ENCODE data around the gene LPAR5. TPM values are rescaled to one million over a fixed set of nuclear protein-coding genes. Genes with fewer than 3 reads are reported as not detected.

The LPAR5 gene
- polyA plus RNA-seq, 1 experiment, result not detected

GRCh38 chr12:6631549-6631961 is 4.2 kb downstream of the LPAR5 start:
- TF ChIP-seq CTCF (IDR thresholded peaks at IDR 0.05; ENCODE audit: low read depth, low read length), result no peak
- Histone ChIP-seq H3K9me3 (ENCODE audit: control insufficient read depth, insufficient read depth, low read length) (no peaks in the 10 kb centered on the region), H3K27ac (ENCODE audit: low read depth, low read length) (no peak overlapping the region), H3K27me3 (ENCODE audit: control insufficient read depth, insufficient read depth, low read length) (no peaks in the 10 kb centered on the region), H3K4me3 (ENCODE audit: low read depth, low read length) (no peak overlapping the region)
- ChIA-PET POLR2A (interaction anchor here (0.9 kb wide), 1 partner anchor 121 kb away, joined by 4 read pairs; the partner anchor contains the start of gene MLF2), CTCF (no interaction called here)
- DNase-seq (ENCODE audit: low read depth, low spot score), result no peak

GRCh38 chr12:6630736-6631135 is 5.0 kb downstream of the LPAR5 start:
- H3K27ac ChIP-seq (ENCODE audit: low read depth, low read length), result no peak overlapping the region
- ChIA-PET POLR2A (no interaction called here), CTCF (interaction anchor here (0.6 kb wide), 2 partner anchors 148 to 204 kb away, joined by 3 read pairs; no protein-coding TSS in a partner anchor)

GRCh38 chr12:6627616-6628015 is 8.1 kb downstream of the LPAR5 start:
- Histone ChIP-seq H3K27ac (ENCODE audit: low read depth, low read length) (no peak overlapping the region), H3K9me3 (ENCODE audit: control insufficient read depth, insufficient read depth, low read length) (no peaks in the 10 kb centered on the region), H3K27me3 (ENCODE audit: control insufficient read depth, insufficient read depth, low read length) (no peaks in the 10 kb centered on the region), H3K4me3 (ENCODE audit: low read depth, low read length) (0 out of 2 replicates have a peak overlapping the region, but pooled peaks have one; percentile 4)
- TF ChIP-seq CTCF (IDR thresholded peaks at IDR 0.05; ENCODE audit: low read depth, low read length), result no peak
- CTCF ChIA-PET, result interaction anchor here (0.7 kb wide), 1 partner anchor 14 kb away, joined by 3 read pairs; no protein-coding TSS in a partner anchor
- DNase-seq (ENCODE audit: low read depth, low spot score), result no peak
- POLR2A ChIA-PET, result no interaction called here

More at GRCh38 chr12:6630736-6631135, 5.0 kb downstream of the LPAR5 start:
- Histone ChIP-seq H3K9me3 (ENCODE audit: control insufficient read depth, insufficient read depth, low read length) (no peaks in the 10 kb centered on the region), H3K27me3 (ENCODE audit: control insufficient read depth, insufficient read depth, low read length) (no peaks in the 10 kb centered on the region), H3K4me3 (ENCODE audit: low read depth, low read length) (no peak overlapping the region)
- TF ChIP-seq CTCF (IDR thresholded peaks at IDR 0.05; ENCODE audit: low read depth, low read length), result no peak
- no peak for DNase-seq (ENCODE audit: low read depth, low spot score)

GRCh38 chr12:6626654-6627283 is 9.0 kb downstream of the LPAR5 start:
- ChIA-PET POLR2A (no interaction called here), CTCF (no interaction called here)

More at GRCh38 chr12:6626654-6627283, 9.0 kb downstream of the LPAR5 start:
- no peak for TF ChIP-seq CTCF (IDR thresholded peaks at IDR 0.05; ENCODE audit: low read depth, low read length)
- H3K4me3 ChIP-seq (ENCODE audit: low read depth, low read length), result no peak overlapping the region
- no peaks in the 10 kb centered on the region for H3K9me3 ChIP-seq (ENCODE audit: control insufficient read depth, insufficient read depth, low read length)
- no peak overlapping the region for H3K27ac ChIP-seq (ENCODE audit: low read depth, low read length)
- no peak for DNase-seq (ENCODE audit: low read depth, low spot score)
- no peaks in the 10 kb centered on the region for H3K27me3 ChIP-seq (ENCODE audit: control insufficient read depth, insufficient read depth, low read length)
